Measurements from ENCODE around the gene CTIF.

GRCh38 chr18:48863432-48864065 lies 324.7 kb downstream of the CTIF start:
- TF ChIP-seq CTCF (IDR thresholded peaks at IDR 0.05) (no peak), ZFX (IDR thresholded peaks at IDR 0.05; ENCODE audit: borderline replicate concordance) (no peak)

Data from 22Rv1 (cell line).